ENCODE measurements around the gene SOX9.

Gene SOX9

GRCh38 chr17:72120642-72121163 is at the start of gene SOX9:
Gene SOX9 (plus strand): TSS chr17:72121020. CDS start chr17:72121392, 372 bp downstream.
- DNase-seq (ENCODE audit: low read depth in 2 of 2, low spot score in 1 of 2): no peak

GRCh38 chr17:72071330-72071729 is 49.5 kb upstream of the SOX9 start:
- DNase-seq (ENCODE audit: low read depth in 2 of 2, low spot score in 1 of 2): no peak

GRCh38 chr17:72075995-72076677 is 44.7 kb upstream of the SOX9 start:
- no peak for DNase-seq (ENCODE audit: low read depth in 2 of 2, low spot score in 1 of 2)

DNA sequence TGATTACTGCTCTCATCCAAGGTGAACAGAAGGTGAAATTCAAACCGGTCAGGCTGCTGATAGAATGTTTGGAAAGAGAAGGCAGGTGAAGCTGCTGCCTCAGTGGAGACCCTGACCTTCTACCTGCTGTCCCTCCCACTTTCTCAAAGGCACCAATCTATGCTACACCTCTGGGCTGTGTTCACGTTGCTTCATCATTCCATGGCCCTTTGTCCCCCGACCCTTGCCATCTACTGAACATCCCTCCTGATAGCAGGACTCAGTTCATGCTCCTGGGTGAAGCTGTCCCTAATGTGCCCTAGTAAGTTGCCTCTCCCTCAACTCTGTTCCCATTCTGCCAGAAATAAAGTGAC is 44.2 kb upstream of the SOX9 start:
- DNase-seq (ENCODE audit: low read depth in 2 of 2, low spot score in 1 of 2): no peak

- no peak for DNase-seq (ENCODE audit: low read depth in 2 of 2, low spot score in 1 of 2)
Observed at GRCh38 chr17:72077326-72077960, 43.4 kb upstream of the SOX9 start.

DNA sequence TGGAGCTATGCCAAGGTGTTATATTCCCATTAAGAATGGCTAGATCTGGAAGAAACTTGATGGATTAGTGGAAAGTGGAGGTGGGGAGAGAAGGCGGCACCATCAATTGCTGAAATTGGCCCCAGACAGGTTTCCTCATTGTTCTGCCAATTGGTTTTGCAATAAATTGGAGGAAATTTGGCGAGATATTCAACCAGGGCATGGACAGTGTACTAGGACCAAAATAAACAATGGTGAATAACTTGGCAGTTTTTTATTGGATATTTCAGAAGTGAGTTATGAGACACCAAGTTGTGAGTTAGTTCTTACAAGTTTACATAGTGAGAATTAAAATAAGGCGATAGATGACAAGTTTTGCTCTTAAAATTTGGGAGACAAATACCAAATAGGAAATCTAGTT is 41.1 kb upstream of the SOX9 start:
- no peak for DNase-seq (ENCODE audit: low read depth in 2 of 2, low spot score in 1 of 2)

DNA sequence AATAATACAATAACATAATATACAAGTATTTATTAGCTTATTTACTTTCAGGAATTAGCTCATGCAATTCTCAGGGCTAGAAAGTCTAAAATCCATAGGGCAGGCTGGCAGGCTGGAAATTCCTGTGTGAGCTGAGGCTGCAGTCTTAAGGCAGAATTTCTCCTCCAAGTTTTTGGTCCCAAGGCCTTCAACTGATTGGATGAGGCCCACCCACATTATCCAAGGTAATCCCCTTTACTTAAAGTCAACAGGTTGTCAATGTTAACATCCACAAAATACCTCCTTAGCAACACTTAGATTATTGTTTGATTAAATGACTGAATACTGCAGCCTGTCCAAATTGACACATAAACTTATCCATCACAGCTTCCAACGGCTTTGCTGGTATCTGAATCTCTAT is 32.9 kb upstream of the SOX9 start:
- no peak for DNase-seq (ENCODE audit: low read depth in 2 of 2, low spot score in 1 of 2)

- DNase-seq (ENCODE audit: low read depth in 2 of 2, low spot score in 1 of 2): no peak
Observed at GRCh38 chr17:72089453-72089987, 31.3 kb upstream of the SOX9 start.

- DNase-seq (ENCODE audit: low read depth in 2 of 2, low spot score in 1 of 2): no peak
Observed at GRCh38 chr17:72090108-72090507, 30.7 kb upstream of the SOX9 start.

DNA sequence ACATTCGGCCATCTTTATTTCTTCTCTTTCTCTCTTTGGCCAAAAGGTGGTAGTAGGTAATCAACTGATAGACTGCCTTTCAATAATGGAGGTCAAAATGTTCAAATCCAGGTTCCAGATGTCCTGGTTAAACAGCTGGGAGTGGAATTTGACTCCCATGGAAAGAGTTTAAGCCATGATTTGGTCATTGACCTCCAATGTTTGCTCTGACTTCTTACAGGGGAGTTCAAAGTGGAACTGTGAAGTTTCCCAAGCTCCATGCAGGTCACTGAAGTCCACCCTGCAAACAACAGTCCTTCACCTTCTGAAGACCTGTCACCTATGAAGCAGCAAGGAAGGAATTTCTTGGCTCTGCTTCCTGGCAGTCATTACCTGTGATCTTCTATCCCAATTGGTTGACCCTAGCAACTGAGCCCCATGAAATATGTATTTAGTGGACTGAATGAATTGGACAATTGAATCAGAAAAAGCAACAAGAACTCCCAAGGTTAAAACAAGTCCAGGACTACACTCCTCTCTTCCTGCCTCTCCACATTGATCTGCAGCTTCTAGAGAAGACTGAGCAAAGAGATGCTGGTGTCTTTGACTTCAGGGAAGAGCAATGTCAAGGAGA is 28.0 kb upstream of the SOX9 start:
- no peak for DNase-seq (ENCODE audit: low read depth in 2 of 2, low spot score in 1 of 2)

- DNase-seq (ENCODE audit: low read depth in 2 of 2, low spot score in 1 of 2): no peak
Observed at GRCh38 chr17:72093707-72094106, 27.1 kb upstream of the SOX9 start.

- no peak for DNase-seq (ENCODE audit: low read depth in 2 of 2, low spot score in 1 of 2)
Observed at GRCh38 chr17:72095316-72095715, 25.5 kb upstream of the SOX9 start.

DNA sequence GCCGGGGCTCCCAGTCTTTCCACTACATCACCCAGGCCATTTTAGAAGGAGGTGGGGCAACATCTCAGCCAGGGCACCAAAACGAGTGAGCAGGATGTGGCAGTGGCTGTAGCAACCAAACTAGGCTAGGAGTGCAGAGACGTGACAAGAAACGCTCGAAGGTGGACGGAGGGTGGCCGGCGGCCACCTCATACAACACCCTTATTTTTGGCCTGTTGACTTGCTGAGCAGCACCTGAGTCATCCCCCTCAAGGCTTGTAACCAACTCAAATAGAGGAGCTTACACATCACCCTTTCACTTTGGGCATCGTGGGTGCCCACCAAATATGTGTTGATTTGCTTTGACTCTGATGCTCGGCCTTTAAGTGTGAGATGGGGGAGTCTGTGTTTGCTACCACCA is 23.7 kb upstream of the SOX9 start:
- DNase-seq (ENCODE audit: low read depth in 2 of 2, low spot score in 1 of 2): no peak

DNA sequence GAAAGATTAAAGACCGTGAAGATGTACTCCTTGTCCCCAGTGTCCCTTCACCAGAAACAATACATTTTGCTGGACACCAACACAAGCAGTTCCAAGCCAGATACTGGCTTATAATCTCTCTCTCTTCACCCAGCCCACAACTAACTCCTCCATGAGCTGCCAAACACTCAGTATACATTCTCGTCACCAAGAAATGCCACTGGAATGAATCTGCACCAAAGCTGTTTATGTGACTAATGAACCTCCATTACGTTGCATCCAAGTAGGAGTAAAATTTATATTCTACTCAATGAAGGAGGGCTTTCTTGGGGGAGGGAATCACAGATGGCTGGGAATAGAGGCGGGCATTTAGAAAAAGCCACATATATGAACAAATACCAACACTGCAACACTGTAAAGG is 20.9 kb upstream of the SOX9 start:
- no peak for DNase-seq (ENCODE audit: low read depth in 2 of 2, low spot score in 1 of 2)

DNA sequence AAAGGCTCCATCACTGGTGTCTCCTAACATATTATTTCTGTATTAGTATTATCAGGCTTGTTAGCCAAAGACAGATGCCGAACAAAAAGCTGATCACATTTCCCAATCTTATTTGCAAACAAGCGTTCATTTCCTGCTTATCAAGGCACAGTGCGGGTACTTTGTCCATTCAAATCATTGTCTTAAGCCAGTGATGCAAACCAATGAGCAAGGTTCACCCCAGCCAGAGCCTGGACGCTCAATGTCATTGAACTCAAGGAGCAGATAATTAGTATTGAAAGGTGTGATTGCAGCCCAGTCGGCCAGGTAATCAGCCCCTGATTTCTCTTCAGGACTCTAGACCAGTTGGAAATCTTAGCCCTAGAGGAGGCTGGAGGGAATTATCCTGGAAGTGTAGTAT is 20.4 kb upstream of the SOX9 start:
- DNase-seq (ENCODE audit: low read depth in 2 of 2, low spot score in 1 of 2): no peak

DNA sequence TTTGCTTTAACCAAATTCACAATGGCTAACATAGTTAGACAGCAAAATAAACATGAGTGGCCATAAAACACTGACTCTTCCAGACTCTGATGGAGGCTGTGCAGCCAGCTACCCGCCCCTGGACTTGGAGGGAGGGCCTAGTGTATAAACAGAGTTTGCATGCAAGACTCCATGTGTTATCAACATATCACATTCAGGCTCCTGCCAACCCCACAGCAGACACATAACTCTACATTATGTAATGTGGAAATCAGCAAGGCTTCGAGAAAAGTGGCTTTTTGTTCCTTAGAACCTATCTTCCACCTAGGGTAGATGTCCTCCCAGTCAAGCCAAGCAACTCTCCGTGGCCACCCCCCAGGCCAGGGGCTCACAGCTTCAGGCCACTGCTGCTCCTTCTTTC is 19.3 kb upstream of the SOX9 start:
- no peak for DNase-seq (ENCODE audit: low read depth in 2 of 2, low spot score in 1 of 2)

- no peak for DNase-seq (ENCODE audit: low read depth in 2 of 2, low spot score in 1 of 2)
Observed at GRCh38 chr17:72102366-72102765, 18.5 kb upstream of the SOX9 start.

DNA sequence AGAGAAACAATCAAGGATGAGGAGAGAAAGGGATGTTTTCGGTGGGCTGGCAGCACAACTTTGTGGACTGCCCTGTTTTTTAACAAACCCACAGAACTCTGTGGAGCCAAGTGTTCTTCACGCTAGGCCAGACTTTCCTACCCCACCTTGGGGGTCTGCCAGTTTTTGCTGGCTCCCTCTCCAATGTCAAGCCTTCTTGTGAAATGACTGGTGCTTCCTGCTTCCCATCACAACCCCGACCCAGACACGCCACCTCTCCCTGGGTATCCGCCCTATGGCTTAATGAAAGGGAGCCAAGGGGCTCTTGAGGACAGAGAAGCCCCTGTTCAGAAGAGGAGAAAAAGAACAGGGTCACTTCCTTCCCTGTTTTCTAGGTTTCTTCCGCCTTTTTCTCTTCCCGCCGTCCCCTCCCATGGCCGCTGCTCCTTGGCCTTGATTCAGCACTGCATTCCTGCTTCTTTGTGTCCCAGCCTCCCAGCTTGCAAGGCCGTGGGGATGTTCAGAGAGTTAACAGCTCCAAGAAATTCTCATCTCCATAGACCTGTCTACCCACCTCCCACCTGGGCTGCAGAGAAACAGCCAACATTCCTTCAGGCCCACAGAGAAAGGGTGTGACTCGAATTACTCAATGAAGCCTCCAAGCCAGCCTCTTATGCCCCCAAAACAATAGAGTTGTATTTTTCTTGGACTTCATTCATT is 16.5 kb upstream of the SOX9 start:
- DNase-seq (ENCODE audit: low read depth in 2 of 2, low spot score in 1 of 2): no peak

GRCh38 chr17:72104863-72105234 is 16.0 kb upstream of the SOX9 start:
- DNase-seq (ENCODE audit: low read depth in 2 of 2, low spot score in 1 of 2): no peak

DNA sequence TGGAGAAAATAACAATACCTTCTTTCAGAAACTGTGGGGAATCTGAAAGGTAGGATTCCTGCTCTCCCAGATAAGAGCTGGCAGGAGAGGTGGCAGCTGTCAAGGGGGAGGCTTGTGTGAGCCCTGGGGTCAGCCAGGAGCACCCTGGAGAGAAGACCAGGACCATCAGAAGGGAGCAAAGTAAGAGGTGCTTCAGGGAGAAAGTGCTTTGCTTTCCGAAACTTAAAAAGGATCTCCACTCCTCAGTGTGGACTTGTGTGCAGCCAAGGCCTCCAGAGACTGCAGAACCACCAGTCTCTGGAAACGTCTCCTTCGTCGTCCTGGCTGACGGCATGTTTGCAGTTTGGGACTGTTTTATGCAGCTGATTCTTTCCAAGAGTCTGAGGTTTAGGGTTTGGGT is 13.7 kb upstream of the SOX9 start:
- no peak for DNase-seq (ENCODE audit: low read depth in 2 of 2, low spot score in 1 of 2)

DNA sequence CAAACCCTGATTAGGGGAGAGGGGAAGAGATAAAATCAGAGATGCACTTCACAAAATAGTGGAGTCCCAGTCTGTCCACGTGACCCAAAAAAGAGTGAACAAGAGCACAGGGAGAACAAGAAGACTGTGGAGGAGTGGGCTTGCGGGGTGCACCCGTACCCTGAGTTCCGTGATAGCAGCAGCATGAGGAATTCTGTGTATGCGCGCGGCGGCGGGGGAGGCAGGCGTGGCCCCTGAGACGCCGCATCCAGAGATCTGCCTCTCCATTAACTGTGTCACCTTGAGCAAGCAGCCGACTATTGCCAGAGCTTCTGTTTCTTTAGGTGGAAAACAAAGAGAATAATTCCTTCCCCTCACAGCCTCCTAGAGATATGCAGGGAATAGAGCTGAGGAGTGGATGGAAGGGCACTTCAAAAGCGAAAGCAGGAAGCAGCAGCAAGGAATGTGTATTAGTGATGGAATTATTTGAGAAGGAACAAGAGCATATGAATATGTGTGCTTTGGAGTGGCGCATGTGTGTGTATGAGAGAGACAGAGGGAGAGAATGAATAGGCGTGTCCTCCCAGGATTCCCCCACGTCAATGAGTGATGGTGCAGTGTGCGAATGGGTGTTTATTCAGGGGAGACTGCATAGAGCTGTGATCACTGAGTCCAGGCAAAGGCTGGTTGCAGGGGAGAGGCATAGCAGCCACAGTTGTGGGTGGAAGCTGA is 10.4 kb upstream of the SOX9 start:
- no peak for DNase-seq (ENCODE audit: low read depth in 2 of 2, low spot score in 1 of 2)

All from stimulated activated CD8-positive, alpha-beta memory T cell treated with anti-CD3 and anti-CD28 coated beads, Interleukin-4, amount 100 ng/mL, for 4 hours (primary cell).